HG03108 (cell line): ENCODE measurements around the gene PRRT3.
A peak's percentile ranks its signal among the peaks of the same experiment; 100 is the strongest.

ENCODE experiments used
- ATAC-seq: cut with Tn5 transposase; IDR thresholded peaks from one replicate; pipeline ENCODE4 v1.9.1; 2021; ENCODE audit warnings: moderate library complexity; ENCODE audit not compliant: unreplicated experiment

PRRT3 gene

DNA sequence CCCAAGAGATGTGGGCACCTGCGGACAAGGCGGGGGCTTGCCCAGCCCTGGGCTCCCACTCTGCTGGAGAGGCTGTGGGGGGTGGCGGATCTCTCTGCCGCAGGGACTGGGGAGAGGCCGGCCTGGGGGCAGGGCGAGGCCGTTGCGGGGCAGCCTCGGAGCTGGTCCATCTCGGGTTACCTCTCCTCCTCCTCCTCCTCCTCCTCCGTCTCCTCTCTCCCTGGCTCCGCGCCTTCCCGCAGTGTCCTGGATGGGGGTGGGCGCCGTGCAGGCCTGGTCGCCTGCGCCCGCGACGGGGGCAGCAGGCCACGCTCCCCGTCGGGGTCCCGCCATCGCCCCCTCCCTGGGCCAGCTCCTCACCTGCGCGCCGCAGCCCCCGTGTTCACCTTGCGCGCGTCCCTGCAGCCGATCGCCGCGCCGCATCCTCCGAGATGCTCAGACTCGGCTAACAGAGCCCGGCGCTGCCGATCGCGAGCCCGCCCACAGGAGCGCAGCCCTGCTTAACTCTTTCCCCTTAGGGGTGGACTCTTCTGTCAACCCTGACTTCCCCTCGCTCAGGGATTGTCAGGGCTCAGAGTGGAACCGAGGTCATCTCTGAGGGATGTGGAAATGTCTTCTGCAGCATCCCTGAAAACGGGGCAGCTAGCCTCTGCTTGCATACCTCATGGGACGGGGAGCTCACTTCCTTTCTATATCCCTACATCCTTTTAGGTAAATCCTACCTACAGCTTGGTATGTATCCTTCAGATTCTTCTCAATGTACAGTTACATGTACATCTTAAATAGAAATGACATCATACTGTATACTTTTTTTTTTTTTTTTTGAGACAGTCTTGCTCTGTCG, at the start of gene PRRT3:
TSS of gene PRRT3 (minus strand) at position 447 of the 844 bp plus-strand sequence. CDS start 2,293 bp downstream, outside the sequence.
- ATAC-seq, result peak; percentile 80

- ATAC-seq, result no peak
These were observed 48.5 kb upstream of the PRRT3 start for GRCh38 chr3:10000686-10001085.

GRCh38 chr3:9994086-9994844, 42.1 kb upstream of the PRRT3 start:
- ATAC-seq, result no peak

- peak; percentile 24 for ATAC-seq
These were observed 34.1 kb upstream of the PRRT3 start for GRCh38 chr3:9986230-9986725.

DNA sequence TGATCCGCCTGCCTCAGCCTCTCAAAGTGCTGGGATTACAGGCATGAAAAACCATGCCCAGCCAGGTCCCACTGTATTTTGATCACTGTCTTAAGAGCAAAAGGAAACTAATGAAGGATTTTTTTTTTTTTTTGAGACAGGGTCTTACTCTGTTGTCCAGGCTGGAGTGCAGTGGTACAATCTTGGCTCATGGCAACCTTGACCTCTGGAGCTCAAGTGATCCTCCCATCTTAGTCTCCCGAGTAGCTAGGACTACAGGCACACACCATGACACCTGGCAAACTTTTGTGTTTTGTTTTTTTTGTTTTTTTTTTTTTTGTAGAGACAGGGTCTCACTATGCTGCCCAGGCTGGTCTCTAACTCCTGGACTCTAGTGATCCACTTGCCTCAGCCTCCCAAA, 28.0 kb upstream of the PRRT3 start:
- ATAC-seq, result no peak

DNA sequence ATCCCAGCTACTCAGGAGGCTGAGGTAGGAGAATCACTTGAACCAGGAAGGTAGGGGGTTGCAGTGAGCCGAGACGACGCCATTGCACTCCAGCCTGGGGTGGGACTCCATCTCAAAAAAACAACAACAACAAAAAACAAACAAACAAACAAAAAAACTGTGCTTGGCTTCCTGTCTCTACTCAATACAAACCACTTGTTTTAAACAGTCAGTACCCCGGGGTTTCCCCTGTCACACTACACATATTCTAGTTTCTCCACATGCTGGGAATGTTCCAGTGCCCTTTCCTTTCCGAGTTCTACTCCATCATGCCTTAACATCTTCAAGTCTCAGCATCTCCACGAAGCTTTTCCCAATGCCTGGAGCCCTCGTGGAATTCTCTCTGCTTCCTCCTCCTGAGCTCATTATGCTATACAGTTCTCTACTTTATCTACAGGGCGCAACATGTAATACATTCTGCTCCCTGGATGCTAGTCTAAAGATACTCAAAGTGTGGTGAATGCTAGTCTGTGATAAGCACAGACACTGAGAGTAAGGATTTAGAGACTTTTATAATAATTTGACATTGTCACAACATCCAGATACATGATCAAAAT, 26.6 kb upstream of the PRRT3 start:
- ATAC-seq, result no peak

GRCh38 chr3:9976721-9977709, 24.8 kb upstream of the PRRT3 start:
- no peak for ATAC-seq

DNA sequence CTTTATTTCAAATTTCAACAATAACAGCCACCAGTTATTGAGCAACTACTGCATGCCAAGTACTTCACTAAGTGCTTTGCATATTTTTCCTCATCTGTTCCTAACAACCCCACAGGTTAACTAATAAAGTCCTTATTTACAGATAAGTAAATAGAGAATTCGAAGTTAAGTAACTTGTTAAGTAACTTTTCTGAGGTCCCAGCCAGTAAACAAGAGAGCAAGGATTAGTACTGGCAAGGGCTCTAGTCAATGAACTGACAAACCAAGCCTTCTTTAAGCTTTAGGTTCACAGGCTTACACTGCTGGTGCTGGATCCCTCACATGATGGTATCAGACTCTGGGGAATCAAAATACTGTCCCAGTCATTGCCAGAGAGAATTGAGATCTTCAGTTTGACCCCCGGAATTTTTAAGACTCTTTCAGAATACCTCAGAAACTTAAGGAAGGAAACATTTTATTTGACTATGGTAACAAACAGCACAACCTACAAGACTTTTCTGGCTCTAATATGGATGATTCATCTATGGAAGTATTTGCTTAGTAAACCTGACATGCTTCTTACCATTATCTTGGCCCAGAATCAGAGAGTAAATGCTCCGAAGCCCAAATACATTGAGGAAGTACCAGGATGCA, 17.9 kb upstream of the PRRT3 start:
- no peak for ATAC-seq

DNA sequence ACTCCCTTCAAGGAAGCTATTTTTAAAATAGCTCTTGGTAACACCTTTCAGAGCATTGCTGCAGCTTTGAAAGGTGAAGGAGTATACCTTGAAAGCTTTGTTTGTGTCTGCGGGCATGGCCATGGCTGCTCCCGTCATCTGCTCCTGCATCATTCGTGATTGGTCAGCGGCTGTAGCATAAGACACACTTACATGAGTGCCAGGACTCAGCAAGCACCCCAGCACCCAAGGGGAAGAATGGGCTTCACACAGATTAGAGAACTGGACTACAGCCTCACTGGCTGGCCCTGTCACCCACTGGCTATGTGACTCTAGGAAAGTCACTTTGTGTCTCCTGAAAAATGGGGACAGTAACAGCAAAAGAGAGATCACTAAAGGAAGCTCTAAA, 17.4 kb upstream of the PRRT3 start:
- no peak for ATAC-seq

GRCh38 chr3:9966841-9967240, 14.6 kb upstream of the PRRT3 start:
- no peak for ATAC-seq

GRCh38 chr3:9965200-9965875, 13.1 kb upstream of the PRRT3 start:
- ATAC-seq, result no peak

DNA sequence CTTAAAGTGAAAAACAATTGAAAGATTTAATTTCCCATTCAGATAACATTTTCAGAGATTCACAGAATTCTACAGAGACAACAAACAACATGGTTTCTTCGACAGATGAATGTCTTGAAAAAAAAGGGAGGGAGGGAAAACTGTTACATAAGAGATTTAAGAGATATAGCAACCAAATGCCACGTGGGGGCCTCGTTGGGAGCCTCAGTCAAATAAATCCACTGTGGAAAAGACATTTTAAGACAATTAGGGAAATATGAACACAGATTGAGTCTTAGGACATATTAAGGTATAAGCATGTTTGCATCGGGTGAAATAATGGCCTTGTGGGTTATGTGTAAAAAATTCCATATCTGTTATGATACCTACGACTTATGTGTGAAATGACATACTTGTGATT, 5.0 kb upstream of the PRRT3 start:
- no peak for ATAC-seq

GRCh38 chr3:9955611-9956352, 3.6 kb upstream of the PRRT3 start:
- ATAC-seq, result no peak

DNA sequence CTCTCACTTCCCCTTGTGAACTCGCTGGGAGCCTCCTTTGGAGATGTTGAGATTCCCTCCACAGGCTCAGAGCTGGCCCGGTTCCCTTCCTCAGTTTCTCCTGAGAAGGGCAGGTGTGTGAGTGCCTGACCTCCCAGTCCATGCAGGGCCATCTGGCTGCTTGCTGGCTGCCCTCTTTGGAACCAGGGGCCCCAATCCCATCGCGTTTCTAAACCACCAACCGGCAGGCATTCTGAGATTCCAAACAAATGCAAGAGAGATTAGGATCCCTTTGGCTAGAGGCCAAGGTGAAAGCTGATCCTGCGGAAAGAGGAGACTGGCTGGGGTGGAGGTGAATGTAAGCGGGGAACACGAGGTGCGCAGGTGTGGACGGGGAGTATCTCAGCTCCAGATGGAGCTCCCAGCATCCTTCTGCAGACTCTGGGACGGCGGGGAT, 2.9 kb upstream of the PRRT3 start:
- no peak for ATAC-seq

DNA sequence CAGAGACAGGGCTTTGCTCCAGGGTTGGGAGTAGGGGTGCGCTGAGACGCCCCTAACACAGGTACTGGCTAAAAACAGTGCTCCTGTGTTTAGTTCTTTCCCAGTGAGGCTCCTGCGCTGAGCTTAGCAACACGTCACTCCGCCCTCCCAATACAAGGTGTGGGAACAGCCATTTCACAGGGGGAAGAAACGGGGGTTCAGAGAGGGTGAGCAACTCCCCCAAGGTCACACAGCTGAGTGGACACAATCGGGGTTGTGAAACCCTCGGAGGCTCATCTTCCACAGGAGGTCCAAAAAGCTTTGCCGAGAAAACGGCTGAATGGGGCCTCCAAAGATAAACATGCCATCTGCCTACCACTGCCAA, 628 bp downstream of the PRRT3 start:
- ATAC-seq, result no peak

DNA sequence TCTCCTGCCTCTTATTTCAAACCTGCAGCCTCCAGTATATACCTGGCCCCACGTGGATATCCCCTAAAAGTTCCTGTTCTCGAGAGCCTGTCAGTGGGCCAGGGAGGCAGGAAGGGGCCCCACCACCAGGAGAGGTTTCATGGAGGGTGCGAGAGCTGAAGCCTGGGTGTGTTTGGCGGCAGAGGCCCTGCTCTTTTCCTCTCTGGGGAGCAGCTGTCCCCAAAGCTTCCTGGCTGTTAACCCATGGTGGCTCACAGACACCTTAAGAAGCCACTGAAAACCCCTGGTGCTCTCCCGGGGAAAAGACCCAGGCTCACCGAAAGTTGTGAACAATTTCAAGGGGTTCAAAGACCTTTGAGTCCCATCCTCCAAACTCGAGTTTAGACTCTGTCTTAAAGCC, 1.1 kb downstream of the PRRT3 start:
- ATAC-seq, result peak; percentile 39

GRCh38 chr3:9949626-9950025, 2.6 kb downstream of the PRRT3 start:
- no peak for ATAC-seq

DNA sequence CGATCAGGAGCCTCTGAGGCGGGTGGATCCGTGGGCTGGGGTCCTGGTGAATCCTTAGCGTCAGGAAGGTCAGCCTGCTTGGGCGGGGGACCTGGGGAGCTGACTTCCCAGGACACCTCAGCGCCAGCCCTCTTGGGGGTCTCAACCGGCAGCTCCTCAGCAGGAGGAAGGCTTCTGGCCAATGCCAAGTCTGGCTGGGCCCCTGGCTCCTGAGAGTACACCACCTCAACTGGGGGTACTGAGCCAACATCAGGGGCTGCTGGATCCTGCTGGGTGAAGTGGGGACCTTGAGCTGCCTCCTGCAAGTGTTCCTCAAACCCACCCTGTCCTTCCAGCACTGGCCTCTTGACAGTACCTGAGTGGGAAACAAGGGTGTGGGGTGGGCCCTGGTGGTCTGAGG, 3.1 kb downstream of the PRRT3 start:
- ATAC-seq, result no peak

DNA sequence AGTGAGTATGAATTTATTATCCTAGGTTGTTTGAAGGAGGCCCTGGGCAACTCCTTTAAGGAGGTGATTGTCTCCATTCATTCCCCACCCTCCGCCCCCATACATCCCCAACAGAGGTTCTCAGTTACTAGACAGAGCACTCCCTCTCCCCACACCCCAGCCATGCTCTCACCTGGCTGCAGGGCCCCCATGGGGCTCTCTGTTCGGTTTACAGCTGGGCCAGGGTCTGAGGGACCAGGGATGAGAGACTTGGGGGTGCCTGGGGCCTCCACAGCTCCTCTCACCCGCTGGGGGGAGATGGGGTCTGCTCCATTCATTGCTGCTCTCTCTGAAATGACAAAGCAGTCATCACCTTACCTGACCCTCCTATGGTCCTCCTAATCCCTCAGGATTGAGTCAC, 3.6 kb downstream of the PRRT3 start:
- ATAC-seq, result no peak
